GM18499 (cell line): Measurements from ENCODE around the gene CPED1.

Experiments
- ATAC-seq: cut with Tn5 transposase; IDR thresholded peaks from one replicate; pipeline ENCODE4 v1.9.1; 2021; ENCODE audit warnings: moderate number of reproducible peaks; ENCODE audit not compliant: insufficient read depth, unreplicated experiment

CPED1 gene

DNA sequence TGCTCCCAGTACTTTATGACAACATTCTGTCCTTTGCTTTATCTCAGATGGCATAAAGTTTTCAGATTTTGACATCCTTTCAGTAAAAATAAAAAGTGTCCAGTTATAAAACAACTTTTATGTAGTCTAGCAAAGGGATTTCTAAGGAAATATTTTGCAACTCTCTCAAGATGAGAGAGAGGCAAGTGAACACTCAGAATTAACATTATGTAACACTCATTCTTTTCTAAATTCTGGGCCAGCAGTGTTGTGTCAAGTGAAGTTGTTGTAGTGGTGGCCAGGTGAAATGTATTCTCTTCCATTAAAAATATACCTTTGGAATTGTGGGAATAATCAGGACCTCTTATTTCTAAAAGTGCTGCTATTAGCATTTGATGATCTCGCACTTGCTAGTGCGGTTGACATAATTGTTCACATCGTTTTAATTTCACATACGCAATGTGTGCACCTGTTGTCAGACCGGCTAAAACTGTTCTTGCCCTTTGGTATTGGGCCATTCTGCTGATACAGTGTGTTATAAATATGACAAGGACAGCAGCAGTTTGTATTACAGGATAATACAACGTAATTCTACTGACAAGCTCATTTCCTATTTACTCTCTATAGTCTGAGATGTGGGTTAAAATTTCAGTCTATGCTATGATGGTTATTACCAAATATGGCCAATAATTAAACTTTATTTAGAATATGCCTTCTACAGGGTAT is 23.8 kb downstream of the CPED1 start:
- no peak for ATAC-seq

DNA sequence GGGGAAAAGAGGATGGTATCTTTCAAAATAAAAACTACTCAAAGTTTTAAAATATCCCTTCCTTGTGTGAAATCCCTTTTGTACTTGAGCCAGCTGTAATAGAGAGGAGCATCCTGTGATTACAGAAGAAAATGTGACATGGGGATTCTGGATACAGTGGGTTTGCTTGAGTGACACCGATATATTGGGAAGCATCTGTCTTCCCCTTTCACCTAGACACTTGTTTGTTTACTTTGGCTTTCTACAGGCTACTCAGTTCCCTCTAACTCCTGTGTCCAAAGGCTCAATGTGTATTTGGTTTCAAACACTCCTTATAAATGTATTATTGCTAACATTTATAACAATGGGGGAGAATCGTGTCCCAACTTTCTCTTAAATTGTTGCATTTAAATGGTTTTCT is 24.4 kb downstream of the CPED1 start:
- ATAC-seq = no peak

DNA sequence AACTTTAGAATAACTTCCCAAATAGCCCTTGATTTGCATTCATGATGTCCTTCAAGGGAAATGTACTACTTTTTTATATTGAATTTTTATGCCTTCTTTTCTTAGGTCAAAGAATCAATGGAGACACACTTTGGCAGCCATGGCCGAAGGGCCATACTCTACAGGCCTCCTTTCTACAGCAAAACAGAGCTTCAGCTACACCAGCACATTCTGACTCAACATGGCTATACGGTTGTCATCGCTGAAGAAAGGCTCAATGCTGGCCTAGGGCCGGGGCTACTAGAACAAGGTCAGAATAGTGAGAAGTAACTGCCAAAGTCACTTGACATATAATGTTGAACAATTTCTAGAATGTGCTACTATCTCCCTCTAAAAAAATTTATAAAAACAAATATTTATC is 27.0 kb downstream of the CPED1 start:
- no peak for ATAC-seq

DNA sequence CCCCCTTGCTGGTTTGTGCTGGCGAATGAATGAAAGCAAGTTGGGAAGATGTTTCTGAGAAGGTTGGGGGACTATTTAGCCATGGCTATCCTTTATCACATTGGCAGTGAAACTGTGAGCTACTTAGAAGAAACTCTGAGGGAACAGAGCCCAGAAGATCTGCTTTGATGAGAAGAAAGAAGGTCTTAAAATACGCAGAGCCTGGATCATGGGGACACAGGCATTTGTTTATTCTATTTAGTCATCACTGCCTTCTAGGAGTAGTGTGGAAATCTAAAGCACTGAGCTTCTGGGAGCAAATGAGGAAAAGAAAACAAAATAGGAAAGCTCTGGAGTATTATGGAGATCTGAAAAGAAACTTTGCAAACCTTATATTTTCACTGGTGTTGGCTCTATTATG is 28.5 kb downstream of the CPED1 start:
- ATAC-seq = no peak

DNA sequence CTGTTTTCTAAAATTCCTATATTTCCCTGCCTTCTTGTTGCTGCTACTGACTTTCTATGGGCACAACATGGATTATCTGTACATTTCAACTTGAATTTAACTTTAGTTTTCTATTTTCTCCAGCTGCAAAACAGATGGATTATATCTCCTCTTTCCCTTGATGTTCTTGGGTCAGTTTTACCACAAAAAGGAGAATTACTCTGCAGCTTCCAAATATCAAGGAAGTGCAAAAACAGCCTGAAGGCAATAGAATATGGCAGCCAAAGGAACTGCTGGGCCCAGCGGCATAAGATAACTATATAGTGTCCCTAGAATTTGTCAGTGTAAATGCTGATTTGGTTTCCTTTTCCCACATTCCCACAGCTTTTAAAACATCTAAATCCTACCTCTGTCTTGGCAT is 29.1 kb downstream of the CPED1 start:
- no peak for ATAC-seq

DNA sequence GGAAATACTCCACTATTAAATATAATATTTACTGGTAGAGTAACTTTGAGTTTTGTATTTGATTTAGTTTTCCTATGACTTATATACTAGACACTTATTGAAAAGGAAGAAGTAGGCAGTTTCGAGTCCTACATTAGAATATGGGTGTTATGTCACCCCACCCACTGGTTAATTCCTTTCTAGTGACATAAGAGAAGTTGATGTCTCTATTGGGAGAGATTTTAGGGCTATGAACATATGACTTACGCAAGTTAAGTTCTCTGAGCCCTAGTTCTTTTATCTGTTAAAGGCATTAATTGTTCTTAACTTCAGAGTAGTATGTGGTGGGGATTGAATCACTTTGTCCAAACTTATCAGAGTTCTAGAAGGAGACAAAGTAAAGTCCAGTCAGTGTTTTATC is 30.5 kb downstream of the CPED1 start:
- ATAC-seq = no peak

DNA sequence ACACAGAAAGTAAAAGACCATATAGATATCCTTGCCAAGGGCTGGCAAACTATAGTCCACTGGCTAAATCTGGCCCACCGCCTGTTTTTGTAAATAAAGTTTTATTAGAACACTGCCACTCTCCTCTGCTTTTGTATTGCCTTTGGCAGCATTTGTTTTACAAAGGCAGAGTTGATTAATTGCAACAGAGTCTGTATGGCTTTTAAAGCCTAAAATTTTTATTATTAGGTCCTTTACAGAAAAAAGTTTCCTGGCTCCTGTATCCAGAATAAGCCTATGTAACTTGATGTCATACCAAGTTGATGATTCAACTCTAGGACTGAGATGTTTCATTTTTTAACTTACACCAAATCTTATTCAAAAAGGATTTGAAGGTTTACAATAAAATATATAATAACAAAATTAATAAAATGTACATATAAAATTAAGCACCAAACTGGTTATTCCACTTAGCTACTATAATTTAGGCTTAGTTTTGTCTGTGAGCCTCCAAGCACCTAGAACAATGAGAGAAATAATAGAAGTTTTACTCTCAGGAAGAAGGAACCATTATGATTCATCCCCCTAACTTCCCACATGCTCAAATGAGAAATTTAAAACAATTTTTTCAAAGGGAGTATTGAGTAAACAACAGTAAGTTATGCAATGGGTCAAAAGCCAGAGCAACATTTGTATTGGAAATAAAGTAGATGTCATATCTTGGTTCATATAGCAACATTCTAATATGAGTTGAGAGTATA is 31.9 kb downstream of the CPED1 start:
- no peak for ATAC-seq

DNA sequence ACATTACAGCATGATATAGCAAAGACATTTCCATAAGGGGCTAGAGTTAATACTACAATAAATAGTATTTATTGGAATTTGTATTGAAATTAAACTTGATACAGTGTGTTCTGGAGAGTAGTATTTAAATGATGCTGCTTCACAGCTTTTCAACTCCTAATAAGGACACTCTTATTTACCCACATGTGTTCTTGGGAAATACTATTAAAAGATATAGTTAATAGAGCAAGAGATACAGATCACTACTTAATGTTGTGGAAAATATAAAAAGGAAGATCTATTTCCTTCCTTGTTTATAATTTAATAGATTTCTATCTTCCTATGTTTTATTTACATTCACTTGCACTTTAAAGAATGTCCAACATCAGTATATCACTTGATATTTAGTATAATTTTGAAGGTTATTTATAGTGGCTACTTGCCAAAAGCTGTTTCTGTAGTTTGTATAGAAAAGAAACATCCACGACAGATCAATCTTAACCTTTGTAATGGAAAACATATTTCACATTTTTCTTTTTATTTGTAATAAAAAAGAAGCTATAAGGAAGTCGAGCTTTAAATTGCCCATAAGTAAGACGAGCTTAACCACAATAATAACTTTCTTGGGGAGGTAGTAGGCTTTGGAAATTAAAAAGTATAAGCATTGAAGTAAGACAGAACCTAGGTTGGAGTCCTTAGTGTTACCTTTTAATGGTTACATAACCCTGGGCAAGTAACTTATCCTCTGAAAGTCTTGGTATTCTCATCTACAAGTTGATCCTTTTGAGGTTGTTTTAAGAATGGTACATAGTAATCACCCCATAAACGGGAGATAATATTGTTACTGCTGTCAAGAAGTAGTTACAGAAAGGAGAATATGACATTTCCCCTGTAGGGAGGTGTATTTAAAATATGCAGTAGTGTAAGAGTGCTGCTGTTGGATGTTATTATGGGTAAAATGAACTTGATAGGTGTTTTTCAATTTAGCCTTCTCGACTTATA is 32.8 kb downstream of the CPED1 start:
- ATAC-seq = no peak

DNA sequence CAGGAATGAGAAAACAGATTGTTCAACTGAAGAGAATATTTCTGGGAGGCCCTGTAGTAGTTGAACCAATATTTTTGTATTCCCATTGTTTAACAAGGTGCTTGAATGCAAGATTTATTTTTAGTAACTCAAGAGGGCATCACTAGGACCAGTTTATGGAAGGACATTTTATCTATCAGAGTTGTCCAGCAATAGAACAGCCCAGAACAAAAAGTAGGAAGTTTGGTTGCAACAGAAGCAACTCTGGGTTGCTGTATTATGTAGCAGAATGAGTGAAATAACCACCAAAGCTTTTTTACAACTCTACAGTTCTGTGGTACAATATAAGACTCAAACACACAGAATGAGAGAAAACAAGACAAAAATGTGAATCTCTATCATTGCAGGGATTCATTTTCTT is 34.7 kb downstream of the CPED1 start:
- no peak for ATAC-seq

DNA sequence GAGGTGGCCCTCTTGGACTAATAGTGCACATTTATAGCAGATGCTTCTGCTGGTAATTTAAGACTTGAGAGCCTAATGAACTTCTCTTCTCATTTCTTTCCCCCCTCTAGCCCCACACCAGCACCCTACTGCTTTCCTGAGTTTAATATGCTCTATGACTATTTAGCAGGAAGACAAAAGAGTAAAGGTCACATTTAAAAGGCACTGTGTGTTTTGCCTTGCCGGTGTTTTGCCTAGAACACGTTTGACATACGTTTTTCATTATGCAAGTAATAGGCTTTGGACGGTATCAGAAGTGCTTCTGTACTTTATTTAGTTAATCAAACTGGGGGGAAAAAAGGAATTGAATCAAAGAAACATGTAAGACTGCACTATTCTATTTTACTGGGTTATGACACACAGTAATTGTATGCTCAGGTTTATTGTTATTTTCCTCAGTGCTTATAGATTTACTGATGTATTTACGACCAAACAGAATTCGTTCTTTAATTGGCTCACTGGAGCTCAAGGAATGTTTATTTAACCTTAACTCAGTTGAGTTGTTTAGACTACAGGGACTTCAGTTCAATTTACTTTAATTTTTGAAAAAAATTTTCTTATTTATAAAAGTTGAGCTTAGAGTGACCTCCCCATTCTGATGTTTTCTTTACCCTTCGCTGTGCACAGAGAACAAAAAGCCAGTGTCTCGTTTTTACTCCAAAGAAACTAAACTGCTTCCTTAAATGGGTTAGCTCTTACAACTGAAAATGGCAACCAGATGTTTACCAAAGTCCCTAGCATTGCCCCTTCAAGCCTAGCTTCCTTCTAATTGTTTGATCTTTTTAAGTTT is 35.4 kb downstream of the CPED1 start:
- no peak for ATAC-seq

DNA sequence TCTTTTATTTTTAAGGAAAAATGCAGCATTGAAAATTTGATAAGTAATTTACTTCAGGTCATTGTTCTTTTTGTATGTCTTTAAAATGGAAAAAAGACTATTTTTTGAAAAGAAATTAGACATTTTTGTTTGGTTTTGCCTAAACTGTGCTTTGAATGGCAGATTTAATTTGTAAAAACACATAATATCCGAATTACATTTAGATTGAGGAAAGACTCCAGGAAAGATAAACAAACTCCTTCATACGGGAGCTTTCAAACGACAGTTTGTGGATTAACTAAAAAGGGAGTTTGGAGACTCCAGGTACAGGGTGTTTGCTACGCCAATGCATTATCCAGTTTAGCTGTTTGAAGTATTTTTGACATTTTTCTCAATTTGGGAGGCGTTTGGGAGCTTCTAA is 36.1 kb downstream of the CPED1 start:
- ATAC-seq = no peak

DNA sequence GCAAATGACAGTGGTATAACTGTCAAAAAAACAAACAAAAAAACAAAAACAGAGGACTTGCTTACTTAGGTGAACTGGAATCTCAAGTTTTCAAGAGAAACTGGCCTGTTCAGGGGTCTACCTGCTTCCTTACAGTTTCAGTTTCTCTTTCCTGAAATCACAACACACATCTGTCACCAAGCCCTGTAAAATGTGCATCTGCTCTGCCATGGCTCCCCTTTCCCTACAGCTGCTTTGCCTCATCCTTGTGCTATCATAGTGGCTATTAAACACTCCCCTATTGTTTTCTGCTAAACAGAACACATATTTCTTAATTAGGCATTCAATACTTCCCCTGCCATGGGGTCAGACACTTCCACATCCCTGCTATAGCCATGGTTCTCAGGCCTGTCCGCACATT is 37.6 kb downstream of the CPED1 start:
- no peak for ATAC-seq

DNA sequence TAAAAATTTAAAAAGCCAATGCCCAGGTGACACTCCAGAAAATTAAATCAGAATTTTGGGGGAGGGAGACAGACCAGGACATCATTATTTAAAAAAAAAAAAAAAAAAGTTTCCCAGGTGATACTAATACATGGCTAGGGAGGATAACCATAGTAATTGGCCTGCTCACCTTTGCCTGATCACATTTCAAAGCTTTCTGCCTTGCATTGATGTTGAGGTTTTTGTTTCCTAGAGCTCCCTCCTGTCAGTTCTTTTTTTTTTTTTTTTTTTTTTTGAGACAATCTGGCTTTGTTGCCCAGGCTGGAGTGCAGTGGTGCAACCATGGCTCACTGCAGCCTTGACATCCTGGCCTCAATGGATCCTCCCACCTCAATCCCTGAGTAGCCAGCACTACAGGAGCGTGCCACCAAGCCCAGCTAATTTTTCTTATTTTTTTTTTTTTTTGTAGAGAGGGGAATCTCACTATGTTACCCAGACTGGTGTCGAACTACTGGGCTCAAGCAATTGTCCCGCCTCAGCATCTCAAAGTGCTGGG is 38.1 kb downstream of the CPED1 start:
- no peak for ATAC-seq

DNA sequence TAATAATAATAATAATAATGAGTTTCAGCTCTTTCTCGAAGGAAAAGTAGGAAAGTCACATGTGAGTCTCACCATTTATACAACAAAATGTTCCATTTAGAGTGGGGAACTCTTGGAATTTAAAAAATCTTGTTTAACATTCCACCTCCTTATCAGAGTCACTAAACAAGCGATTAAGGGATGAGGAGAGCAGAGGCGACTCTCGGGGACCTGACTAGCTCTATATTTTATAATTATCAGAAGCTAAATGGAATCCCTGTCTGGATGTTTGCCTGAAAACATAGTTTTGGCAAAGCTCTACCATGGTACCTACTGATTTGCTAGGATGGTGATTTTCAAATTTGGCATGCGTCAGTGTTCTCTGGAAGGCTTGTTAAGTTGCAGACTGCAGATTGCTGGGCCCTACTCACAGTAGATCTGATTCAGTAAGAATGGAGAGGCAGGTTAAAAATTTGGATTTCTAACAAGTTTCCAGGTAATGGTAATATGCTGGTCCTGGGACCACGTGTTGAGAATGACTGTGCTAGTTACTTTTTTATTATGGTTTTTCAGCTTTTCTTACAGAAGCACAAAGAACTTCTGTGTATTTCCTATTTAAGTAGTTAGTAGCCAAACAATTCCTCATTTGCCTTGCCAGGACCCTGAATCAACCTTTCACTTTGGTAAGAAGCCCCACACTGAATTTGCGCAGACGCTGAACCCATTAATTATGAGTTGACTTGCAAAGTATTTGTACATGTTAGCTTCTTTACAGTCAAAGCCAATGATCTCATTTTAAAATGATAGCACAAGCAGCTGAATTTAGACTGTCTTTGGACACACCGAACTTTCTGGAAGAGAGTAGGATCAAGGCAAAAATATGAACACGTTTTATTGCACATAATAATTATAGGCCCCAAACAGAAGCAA is 39.5 kb downstream of the CPED1 start:
- no peak for ATAC-seq

DNA sequence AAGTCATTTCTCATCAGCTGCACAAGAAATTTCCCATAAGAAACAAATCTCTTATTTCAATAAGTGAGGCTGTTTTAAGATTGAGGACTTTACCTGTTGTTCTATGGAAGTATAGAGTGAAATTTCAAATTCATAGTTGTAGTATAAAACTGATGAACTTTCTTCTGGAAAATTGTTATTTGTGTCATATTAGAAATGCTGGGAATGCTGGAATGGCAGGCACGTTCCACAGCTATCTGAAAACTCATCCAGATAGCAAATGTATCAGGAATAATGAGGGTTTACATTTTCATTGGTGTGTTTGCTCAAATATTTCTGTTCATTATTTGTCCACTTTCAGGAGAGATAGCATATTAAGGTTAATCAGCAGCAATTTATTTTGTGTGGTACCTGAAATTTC is 40.8 kb downstream of the CPED1 start:
- no peak for ATAC-seq

DNA sequence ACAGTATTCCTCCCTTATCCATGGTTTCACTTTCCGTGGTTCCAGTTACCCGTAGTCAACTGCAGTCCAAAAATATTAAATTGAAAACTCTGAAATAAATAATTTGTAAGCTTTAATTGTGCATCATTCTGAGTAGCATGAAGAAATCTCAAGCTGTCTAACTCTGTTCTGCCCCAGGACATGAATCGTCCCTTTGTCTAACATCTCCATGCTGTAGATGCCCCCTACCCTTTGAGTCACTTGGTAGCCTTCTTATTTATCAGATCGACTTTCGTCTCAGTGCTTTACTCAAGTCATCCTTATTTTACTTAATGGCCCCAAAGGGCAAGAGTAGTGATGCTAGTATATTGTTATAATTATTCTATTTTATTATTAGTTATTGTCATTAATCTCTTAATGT is 41.8 kb downstream of the CPED1 start:
- ATAC-seq = no peak

DNA sequence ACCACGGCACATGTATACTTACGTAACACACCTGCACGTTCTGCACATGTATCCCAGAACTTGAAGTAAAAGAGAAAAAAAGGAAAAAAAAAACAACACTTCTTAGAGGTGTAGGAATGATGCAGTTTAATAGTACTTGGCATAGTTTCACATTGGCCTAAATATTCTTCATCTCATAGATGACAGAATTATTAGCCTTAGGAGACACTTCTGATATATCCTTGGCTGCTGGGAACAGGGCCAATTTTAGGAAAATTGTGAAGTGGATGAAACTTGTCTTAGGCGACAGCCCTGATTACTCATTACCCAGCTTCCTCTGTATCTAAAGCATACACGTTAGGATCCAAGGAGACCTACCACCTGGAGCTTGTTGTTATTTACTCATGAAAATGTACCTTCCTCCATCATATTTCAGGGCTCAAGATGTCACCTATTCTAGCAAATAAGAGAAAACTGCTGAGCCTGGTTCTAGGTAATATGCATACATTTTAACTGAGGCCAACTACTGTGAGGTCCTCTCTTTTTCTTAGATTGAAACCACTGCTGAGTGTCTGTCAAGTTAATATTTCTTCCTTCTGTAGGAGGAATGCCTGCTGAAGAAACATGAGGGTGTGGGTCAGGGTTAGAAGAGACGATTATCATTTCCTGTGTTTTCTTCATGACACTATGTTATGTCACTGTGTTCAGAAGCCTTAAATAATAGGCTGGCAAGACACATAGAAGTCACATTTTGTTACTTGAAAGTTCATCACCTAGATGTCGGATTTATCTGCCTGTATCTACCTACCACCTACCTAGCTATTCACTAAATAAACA is 44.3 kb downstream of the CPED1 start:
- no peak for ATAC-seq

DNA sequence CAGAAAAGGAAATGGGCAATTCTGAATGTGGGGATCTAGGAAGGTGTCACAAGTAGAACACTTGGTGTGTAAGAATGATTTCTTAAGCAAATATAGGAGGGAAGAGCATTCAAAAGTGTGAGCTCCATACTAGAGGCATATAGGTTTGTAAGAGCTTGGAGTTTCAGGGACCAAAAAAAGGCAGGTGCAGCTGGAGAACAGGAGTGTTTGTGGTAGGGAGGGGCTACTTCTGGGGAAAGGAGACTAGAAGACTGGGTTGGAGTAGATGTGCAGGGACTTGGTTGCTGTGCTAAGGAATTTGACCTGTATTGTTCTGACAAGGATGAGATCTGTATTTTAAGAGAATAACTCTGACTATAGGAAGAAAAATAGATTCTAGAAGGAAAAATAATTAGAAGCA is 46.4 kb downstream of the CPED1 start:
- no peak for ATAC-seq
